H9 (cell line): Measurements from ENCODE around the gene PRPF40B. TPM values are rescaled to one million over a fixed set of nuclear protein-coding genes. Genes with fewer than 3 reads are reported as not detected.

ENCODE experiments used
- DNase-seq: peaks from one replicate; pipeline ENCODE4 v3.0.0-alpha.2; 2017
- H2AFZ ChIP-seq: one replicate; pipeline ENCODE4 v1.6.1; 2013; ENCODE audit warnings: mild to moderate bottlenecking, low read length, control low read depth, moderate library complexity
- H2AK5ac ChIP-seq: 2 replicates; pipeline ENCODE4 v1.6.1; 2013; ENCODE audit warnings: low read length, control low read depth, mixed read lengths; ENCODE audit not compliant: insufficient read length
- H2BK120ac ChIP-seq: one replicate; pipeline ENCODE4 v1.6.1; 2013; ENCODE audit warnings: low read depth, mild to moderate bottlenecking, low read length, control low read depth, inconsistent platforms; ENCODE audit not compliant: poor library complexity, severe bottlenecking
- H2BK12ac ChIP-seq: 2 replicates; pipeline ENCODE4 v1.6.1; 2013; ENCODE audit warnings: low read length, control low read depth, mixed read lengths, low read depth; ENCODE audit not compliant: insufficient read length
- H2BK15ac ChIP-seq: 2 replicates; pipeline ENCODE4 v1.6.1; 2013; ENCODE audit warnings: low read depth, low read length, control low read depth
- H2BK20ac ChIP-seq: one replicate; pipeline ENCODE4 v1.6.1; 2013; ENCODE audit warnings: low read depth, mild to moderate bottlenecking, low read length, control low read depth, inconsistent platforms; ENCODE audit not compliant: poor library complexity, severe bottlenecking
- H2BK5ac ChIP-seq: 2 replicates; pipeline ENCODE4 v1.6.1; 2013; ENCODE audit warnings: low read length, control low read depth, mixed read lengths; ENCODE audit not compliant: insufficient read length
- H3K14ac ChIP-seq: 2 replicates; pipeline ENCODE4 v1.6.1; 2013; ENCODE audit warnings: low read length, control low read depth; ENCODE audit not compliant: insufficient read depth
- H3K18ac ChIP-seq: 2 replicates; pipeline ENCODE4 v1.6.1; 2013; ENCODE audit warnings: low read depth, mild to moderate bottlenecking, mixed read lengths, low read length, control low read depth; ENCODE audit not compliant: insufficient read length
- H3K23ac ChIP-seq: 2 replicates; pipeline ENCODE4 v1.6.1; 2013; ENCODE audit warnings: low read length, control low read depth, mixed read lengths, low read depth; ENCODE audit not compliant: insufficient read length
- H3K23me2 ChIP-seq: 2 replicates; pipeline ENCODE4 v1.6.1; 2013; ENCODE audit warnings: low read depth, mild to moderate bottlenecking, mixed read lengths, low read length, control low read depth; ENCODE audit not compliant: insufficient read length, poor library complexity, severe bottlenecking
- H3K27ac ChIP-seq: 2 replicates; pipeline ENCODE4 v1.5.1; 2013; ENCODE audit warnings: low read length, control low read depth, mixed read lengths, low read depth; ENCODE audit not compliant: insufficient read length
- H3K27me3 ChIP-seq: 2 replicates; pipeline ENCODE4 v1.6.1; 2013; ENCODE audit warnings: low read length, control low read depth, inconsistent platforms; ENCODE audit not compliant: insufficient read depth
- H3K4ac ChIP-seq: 2 replicates; pipeline ENCODE4 v1.6.1; 2013; ENCODE audit warnings: low read depth, mild to moderate bottlenecking, control low read depth, inconsistent platforms, low read length, moderate library complexity
- H3K4me1 ChIP-seq: 2 replicates; pipeline ENCODE4 v1.6.1; 2013; ENCODE audit warnings: low read length, control low read depth, inconsistent platforms; ENCODE audit not compliant: insufficient read depth
- H3K4me2 ChIP-seq: 2 replicates; pipeline ENCODE4 v1.6.1; 2013; ENCODE audit warnings: low read length, control low read depth, mixed read lengths; ENCODE audit not compliant: insufficient read length, insufficient read depth
- H3K56ac ChIP-seq: 2 replicates; pipeline ENCODE4 v1.6.1; 2013; ENCODE audit warnings: low read depth, mild to moderate bottlenecking, mixed read lengths, low read length, control low read depth; ENCODE audit not compliant: insufficient read length
- H3K79me1 ChIP-seq: 2 replicates; pipeline ENCODE4 v1.6.1; 2013; ENCODE audit warnings: low read depth, mild to moderate bottlenecking, moderate library complexity, low read length, control low read depth, inconsistent platforms; ENCODE audit not compliant: insufficient read depth, poor library complexity, severe bottlenecking
- H3K79me2 ChIP-seq: 2 replicates; pipeline ENCODE4 v1.6.1; 2013; ENCODE audit warnings: low read length, control low read depth, inconsistent platforms; ENCODE audit not compliant: insufficient read depth
- H3K9ac ChIP-seq: 2 replicates; pipeline ENCODE4 v1.6.1; 2013; ENCODE audit warnings: low read length, control low read depth, mixed read lengths; ENCODE audit not compliant: insufficient read length; ENCODE audit errors: extremely low read depth
- H3K9me3 ChIP-seq: one replicate; pipeline ENCODE4 v1.6.1; 2013; ENCODE audit warnings: low read depth, low read length, inconsistent platforms; ENCODE audit not compliant: control insufficient read depth
- H3T11ph ChIP-seq: one replicate; pipeline ENCODE4 v1.6.1; 2013; ENCODE audit warnings: mild to moderate bottlenecking, low read length, control low read depth, inconsistent platforms
- H4K20me1 ChIP-seq: one replicate; pipeline ENCODE4 v1.6.1; 2013; ENCODE audit not compliant: control insufficient read depth, insufficient read length, insufficient read depth
- H4K5ac ChIP-seq: 2 replicates; pipeline ENCODE4 v1.6.1; 2013; ENCODE audit warnings: low read depth, mild to moderate bottlenecking, mixed read lengths, low read length, control low read depth; ENCODE audit not compliant: insufficient read length
- H4K8ac ChIP-seq: replicated peaks from 2 replicates; pipeline ENCODE4 v1.6.1; 2013; ENCODE audit warnings: low read length, control low read depth, mixed read lengths, low read depth; ENCODE audit not compliant: insufficient read length
- H4K91ac ChIP-seq: 2 replicates; pipeline ENCODE4 v1.6.1; 2013; ENCODE audit warnings: low read depth, mild to moderate bottlenecking, moderate library complexity, mixed read lengths, low read length, control low read depth; ENCODE audit not compliant: insufficient read length
- H3K27ac Mint-ChIP-seq, 3 experiments: 2 replicates in 2 of 3; 3 replicates in 1 of 3; pipeline ENCODE4 v1.8.0; 2020 to 2021; ENCODE audit warnings: mixed read lengths in 3 of 3, mild to moderate bottlenecking in 1 of 3, moderate library complexity in 1 of 3
- H3K27me3 Mint-ChIP-seq: 2 replicates; pipeline ENCODE4 v1.8.0; 2021; ENCODE audit warnings: low read depth, mild to moderate bottlenecking, moderate library complexity, mixed read lengths
- H3K36me3 Mint-ChIP-seq, 3 experiments: 2 replicates in 2 of 3; 3 replicates in 1 of 3; pipeline ENCODE4 v1.8.0; 2020 to 2021; ENCODE audit warnings: low read depth in 3 of 3, mixed read lengths in 3 of 3; ENCODE audit not compliant: insufficient read depth in 1 of 3
- H3K4me1 Mint-ChIP-seq, 2 experiments: 2 replicates each; pipeline ENCODE4 v1.8.0; 2020; ENCODE audit warnings: mixed read lengths in 2 of 2
- H3K4me3 Mint-ChIP-seq, 2 experiments: 2 replicates in 1 of 2; 3 replicates in 1 of 2; pipeline ENCODE4 v1.8.0; 2020 to 2021; ENCODE audit warnings: mild to moderate bottlenecking in 2 of 2, mixed read lengths in 2 of 2, moderate library complexity in 1 of 2
- H3K9me3 Mint-ChIP-seq, 2 experiments: 2 replicates in 1 of 2; 3 replicates in 1 of 2; pipeline ENCODE4 v1.8.0; 2020; ENCODE audit warnings: mild to moderate bottlenecking in 2 of 2, mixed read lengths in 2 of 2, moderate library complexity in 1 of 2
- total RNA-seq: library from RNA; stranded (reverse); gene quantifications from 2 replicates; pipeline ENCODE4 v1.2.1, GENCODE V29; 2021
- TF ChIP-seq, protein P1 (sequence below): fragments of 200-600 bp; sonication (generic); conservative IDR thresholded peaks from 3 replicates; pipeline ENCODE4 v1.8.0; 2021; ENCODE audit warnings: antibody characterized with exemption, mild to moderate bottlenecking

The PRPF40B gene
- total RNA-seq, 1 experiment from 2014 or later = 19.0 TPM

DNA sequence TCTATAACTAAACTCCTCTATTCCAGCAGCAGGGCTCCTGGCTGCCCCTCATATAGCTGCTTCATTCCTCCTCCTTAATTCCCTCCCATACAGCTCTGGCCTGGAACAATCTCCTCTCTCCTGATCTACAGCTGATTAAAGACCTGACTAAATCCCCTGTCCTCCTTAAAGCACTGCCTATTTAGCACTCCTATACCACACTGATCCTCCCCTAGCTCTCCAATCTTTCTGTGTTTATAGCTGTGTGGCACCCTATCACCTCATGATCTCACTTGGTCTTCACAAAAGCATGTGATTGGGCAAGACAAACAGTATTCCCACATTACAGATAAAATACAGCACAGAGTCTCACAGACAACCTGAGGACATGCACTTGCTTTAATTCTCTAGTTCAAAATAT, 66.4 kb downstream of the PRPF40B start:
- Histone ChIP-seq H3K27me3 (no peaks in the 10 kb centered on the region), H3K23me2 (no peaks in the 10 kb centered on the region), H4K5ac (no peak overlapping the region), H2AFZ (no peak overlapping the region), H4K91ac (no peak overlapping the region), H3K18ac (no peak overlapping the region), H3K23ac (no peak overlapping the region), H3K4me2 (no peak overlapping the region), H3T11ph (no peak overlapping the region), H3K4ac (no peak overlapping the region), H4K8ac (no peak overlapping the region), H2AK5ac (no peak overlapping the region), H3K4me1 (no peaks in the 10 kb centered on the region; the same call in 1 of the 2 replicates), H3K79me1 (no peaks in the 10 kb centered on the region), H3K56ac (no peak overlapping the region), H3K14ac (no peak overlapping the region), H3K27ac (no peak overlapping the region), H3K9ac (no peak overlapping the region), H3K9me3 (no peaks in the 10 kb centered on the region), H3K79me2 (no peaks in the 10 kb centered on the region; the same call in 1 of the 2 replicates), H2BK120ac (no peak overlapping the region), H2BK12ac (no peak overlapping the region), H2BK5ac (no peak overlapping the region), H2BK15ac (no peak overlapping the region), H2BK20ac (no peak overlapping the region), H4K20me1 (no peaks in the 10 kb centered on the region)
- no peak overlapping the region for H3K4me3 Mint-ChIP-seq
- H3K27me3 Mint-ChIP-seq = no peaks in the 10 kb centered on the region
- peaks cover 2 to 3% of the 10 kb centered on the region in 2 experiments; a peak in 4 of 5 replicates for H3K9me3 Mint-ChIP-seq
- TF ChIP-seq, protein P1, sequence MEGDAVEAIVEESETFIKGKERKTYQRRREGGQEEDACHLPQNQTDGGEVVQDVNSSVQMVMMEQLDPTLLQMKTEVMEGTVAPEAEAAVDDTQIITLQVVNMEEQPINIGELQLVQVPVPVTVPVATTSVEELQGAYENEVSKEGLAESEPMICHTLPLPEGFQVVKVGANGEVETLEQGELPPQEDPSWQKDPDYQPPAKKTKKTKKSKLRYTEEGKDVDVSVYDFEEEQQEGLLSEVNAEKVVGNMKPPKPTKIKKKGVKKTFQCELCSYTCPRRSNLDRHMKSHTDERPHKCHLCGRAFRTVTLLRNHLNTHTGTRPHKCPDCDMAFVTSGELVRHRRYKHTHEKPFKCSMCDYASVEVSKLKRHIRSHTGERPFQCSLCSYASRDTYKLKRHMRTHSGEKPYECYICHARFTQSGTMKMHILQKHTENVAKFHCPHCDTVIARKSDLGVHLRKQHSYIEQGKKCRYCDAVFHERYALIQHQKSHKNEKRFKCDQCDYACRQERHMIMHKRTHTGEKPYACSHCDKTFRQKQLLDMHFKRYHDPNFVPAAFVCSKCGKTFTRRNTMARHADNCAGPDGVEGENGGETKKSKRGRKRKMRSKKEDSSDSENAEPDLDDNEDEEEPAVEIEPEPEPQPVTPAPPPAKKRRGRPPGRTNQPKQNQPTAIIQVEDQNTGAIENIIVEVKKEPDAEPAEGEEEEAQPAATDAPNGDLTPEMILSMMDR = no peak
- peak overlapping the region in 1 of 3 experiments; percentile 10; a peak in 1 of 7 replicates for H3K27ac Mint-ChIP-seq
- DNase-seq = no peak
- peaks cover 23 to 25% of the 10 kb centered on the region in 2 experiments for H3K4me1 Mint-ChIP-seq
- peaks cover 0 to 11% (median 3%) of the 10 kb centered on the region in 3 experiments; a peak in 6 of 7 replicates for H3K36me3 Mint-ChIP-seq
